Measurements from ENCODE around the gene CRYGB. TPM values are rescaled to one million over a fixed set of nuclear protein-coding genes. Genes with fewer than 3 reads are reported as not detected.

CRYGB gene
- total and polyA plus RNA-seq, 2 of the 13 experiments (the other 11 are each of a cell fraction or from before 2014, with no cell fraction given) = not detected

GRCh38 chr2:208129744-208130711, 15.9 kb downstream of the CRYGB start, which contains the start of gene CRYGC (continued):
- TF ChIP-seq ZNF678 (CRISPR knock-in tag; IDR thresholded peaks at IDR 0.05) (no peak), ZNF784 (CRISPR knock-in tag; IDR thresholded peaks at IDR 0.05; ENCODE audit: borderline replicate concordance) (no peak), FOSL2 (CRISPR knock-in tag; IDR thresholded peaks at IDR 0.05) (peak; percentile 83), NCOA1 (CRISPR knock-in tag; IDR thresholded peaks at IDR 0.05) (0 out of 2 replicates have a peak, but pooled peaks have one; percentile 60), ZBTB7A (CRISPR knock-in tag; IDR thresholded peaks at IDR 0.05) (no peak), KLF12 (CRISPR knock-in tag; IDR thresholded peaks at IDR 0.05; ENCODE audit: borderline replicate concordance) (no peak), ZNF570 (CRISPR knock-in tag; IDR thresholded peaks at IDR 0.05; ENCODE audit: borderline replicate concordance) (no peak), ZNF737 (CRISPR knock-in tag; IDR thresholded peaks at IDR 0.05; ENCODE audit: borderline replicate concordance) (no peak), AFF4 (CRISPR knock-in tag; IDR thresholded peaks at IDR 0.05) (no peak), THAP8 (CRISPR knock-in tag; IDR thresholded peaks at IDR 0.05; ENCODE audit: borderline replicate concordance) (no peak), ZNF530 (CRISPR knock-in tag; IDR thresholded peaks at IDR 0.05; ENCODE audit: low read depth) (no peak), ZNF230 (CRISPR knock-in tag; IDR thresholded peaks at IDR 0.05) (no peak), SP140L (CRISPR knock-in tag; IDR thresholded peaks at IDR 0.05; ENCODE audit: borderline replicate concordance) (peak; percentile 34; the same call in 1 of the 2 replicates), ETS1 (CRISPR knock-in tag; IDR thresholded peaks at IDR 0.05) (no peak), KDM5B (CRISPR knock-in tag; IDR thresholded peaks at IDR 0.05; ENCODE audit: borderline replicate concordance) (no peak), PPARG (CRISPR knock-in tag; conservative IDR thresholded peaks at IDR 0.05) (no peak; the same call in 1 of the 2 replicates), GTF3A (CRISPR knock-in tag; conservative IDR thresholded peaks at IDR 0.05) (no peak), KDM2A (CRISPR knock-in tag; IDR thresholded peaks at IDR 0.05; ENCODE audit: borderline replicate concordance, low read depth) (no peak), ZNF224 (CRISPR knock-in tag; IDR thresholded peaks at IDR 0.05) (0 out of 2 replicates have a peak, but pooled peaks have one; percentile 52), CERS6 (CRISPR knock-in tag; IDR thresholded peaks at IDR 0.05) (no peak), ZNF136 (CRISPR knock-in tag; IDR thresholded peaks at IDR 0.05; ENCODE audit: low read depth) (no peak), MLLT10 (CRISPR knock-in tag; IDR thresholded peaks at IDR 0.05) (no peak)

Data from HepG2 (cell line).